WERI-Rb-1 (cell line): Measurements from ENCODE around the gene ASIC2.

Experiments used
- DNase-seq: peaks from one replicate; pipeline ENCODE4 v3.0.0-alpha.2; 2020
- H3K27ac ChIP-seq: fragments of 250-450 bp; sonication (Bioruptor Pico); 2 replicates; pipeline ENCODE4 v1.5.1; 2020; ENCODE audit warnings: mild to moderate bottlenecking, moderate library complexity
- H3K27me3 ChIP-seq: fragments of 250-450 bp; sonication (Bioruptor Pico); 2 replicates; pipeline ENCODE4 v1.5.1; 2021; ENCODE audit warnings: mild to moderate bottlenecking, low read depth, moderate library complexity; ENCODE audit not compliant: insufficient read depth, severe bottlenecking
- H3K36me3 ChIP-seq: fragments of 250-450 bp; sonication (Bioruptor Pico); 2 replicates; pipeline ENCODE4 v1.5.1; 2020; ENCODE audit warnings: mild to moderate bottlenecking, moderate library complexity
- H3K4me3 ChIP-seq: 2 replicates; pipeline ENCODE4 v1.5.1; 2011; ENCODE audit warnings: low read depth, mild to moderate bottlenecking, control low read depth, low read length
- H3K9me3 ChIP-seq: fragments of 250-450 bp; sonication (Bioruptor Pico); 2 replicates; pipeline ENCODE4 v1.5.1; 2021; ENCODE audit warnings: mild to moderate bottlenecking, moderate library complexity; ENCODE audit not compliant: severe bottlenecking
- TF ChIP-seq, protein P1 (sequence below): IDR thresholded peaks from 2 replicates; pipeline ENCODE4 v1.5.1; 2011; ENCODE audit warnings: low read depth, mild to moderate bottlenecking, control low read depth, inconsistent platforms, low read length

The ASIC2 gene

DNA sequence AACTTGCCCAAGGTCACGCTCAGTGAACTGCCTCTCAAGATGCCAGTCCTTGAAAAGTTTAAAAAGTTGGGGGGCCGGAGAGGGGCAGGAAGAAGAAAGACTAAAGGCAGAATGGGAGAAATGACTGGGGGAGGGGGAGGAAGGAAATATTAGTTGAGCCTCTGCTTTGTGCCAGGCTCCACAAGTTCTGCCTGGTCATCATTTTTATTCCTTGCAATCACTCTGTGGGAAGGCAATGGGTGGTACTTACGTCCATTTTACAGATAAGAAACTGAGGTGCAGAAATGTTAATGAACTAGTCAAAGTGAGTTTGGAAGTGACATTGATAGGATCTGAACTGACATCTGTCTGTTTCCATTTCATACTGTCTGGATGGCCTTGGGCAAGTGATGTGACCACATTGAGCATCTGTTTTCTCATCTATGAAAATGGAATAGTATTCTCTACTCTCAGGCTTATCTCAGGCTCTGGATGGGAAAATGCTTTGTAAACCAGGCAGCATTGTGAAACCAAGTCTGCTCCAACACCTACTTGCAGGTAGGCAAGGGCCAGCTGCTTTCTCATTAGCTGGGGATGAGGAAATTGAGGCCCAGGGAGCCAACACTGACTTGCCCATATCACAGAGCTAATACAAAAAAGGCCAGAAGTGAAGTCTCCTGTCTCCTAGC is 19.2 kb downstream of the ASIC2 start:
- Histone ChIP-seq H3K4me3 (no peak overlapping the region), H3K36me3 (no peaks in the 10 kb centered on the region), H3K9me3 (peaks cover 2% of the 10 kb centered on the region), H3K27me3 (peaks cover 35% of the 10 kb centered on the region), H3K27ac (no peak overlapping the region)
- no peak for DNase-seq
- TF ChIP-seq, protein P1, sequence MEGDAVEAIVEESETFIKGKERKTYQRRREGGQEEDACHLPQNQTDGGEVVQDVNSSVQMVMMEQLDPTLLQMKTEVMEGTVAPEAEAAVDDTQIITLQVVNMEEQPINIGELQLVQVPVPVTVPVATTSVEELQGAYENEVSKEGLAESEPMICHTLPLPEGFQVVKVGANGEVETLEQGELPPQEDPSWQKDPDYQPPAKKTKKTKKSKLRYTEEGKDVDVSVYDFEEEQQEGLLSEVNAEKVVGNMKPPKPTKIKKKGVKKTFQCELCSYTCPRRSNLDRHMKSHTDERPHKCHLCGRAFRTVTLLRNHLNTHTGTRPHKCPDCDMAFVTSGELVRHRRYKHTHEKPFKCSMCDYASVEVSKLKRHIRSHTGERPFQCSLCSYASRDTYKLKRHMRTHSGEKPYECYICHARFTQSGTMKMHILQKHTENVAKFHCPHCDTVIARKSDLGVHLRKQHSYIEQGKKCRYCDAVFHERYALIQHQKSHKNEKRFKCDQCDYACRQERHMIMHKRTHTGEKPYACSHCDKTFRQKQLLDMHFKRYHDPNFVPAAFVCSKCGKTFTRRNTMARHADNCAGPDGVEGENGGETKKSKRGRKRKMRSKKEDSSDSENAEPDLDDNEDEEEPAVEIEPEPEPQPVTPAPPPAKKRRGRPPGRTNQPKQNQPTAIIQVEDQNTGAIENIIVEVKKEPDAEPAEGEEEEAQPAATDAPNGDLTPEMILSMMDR = no peak

DNA sequence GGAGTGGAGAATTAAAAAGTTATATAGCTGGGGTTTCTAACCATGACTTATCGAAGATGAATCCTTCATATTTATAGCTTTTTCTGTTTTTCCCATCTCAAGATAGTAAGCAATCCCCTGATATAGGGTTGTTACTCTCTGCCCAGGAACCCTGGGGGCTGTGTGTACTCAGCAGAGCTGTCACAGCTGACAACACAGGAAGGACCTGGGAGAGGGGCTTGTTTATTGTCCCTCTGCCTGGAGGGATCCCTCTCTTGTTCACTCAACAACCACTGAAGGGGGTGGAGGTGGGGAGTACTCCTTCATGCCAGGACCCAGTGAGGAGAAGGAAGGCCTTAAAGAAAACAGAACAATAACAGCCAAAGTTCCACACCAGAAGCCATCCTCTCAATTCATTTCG is 19.8 kb downstream of the ASIC2 start:
- Histone ChIP-seq H3K9me3 (peaks cover 2% of the 10 kb centered on the region), H3K27ac (no peak overlapping the region), H3K27me3 (peaks cover 41% of the 10 kb centered on the region), H3K4me3 (no peak overlapping the region), H3K36me3 (no peaks in the 10 kb centered on the region)
- TF ChIP-seq, protein P1 = no peak
- no peak for DNase-seq

DNA sequence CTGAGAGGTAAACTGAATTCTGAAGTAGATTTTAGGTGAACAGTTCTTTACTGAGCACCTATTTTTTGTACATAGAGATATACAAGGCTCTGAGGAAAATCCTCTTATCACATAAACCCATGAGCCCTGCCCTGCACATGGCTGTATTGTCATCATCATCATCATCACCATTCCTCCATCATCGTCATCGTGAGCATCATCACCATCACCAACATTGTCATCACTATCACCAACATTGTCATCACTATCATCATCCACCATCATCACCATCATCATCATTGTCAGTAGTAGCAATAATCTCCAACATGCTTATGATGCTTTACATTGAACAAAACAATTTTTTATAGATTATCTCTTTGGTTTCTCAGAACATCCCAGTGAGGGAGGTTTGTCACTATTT is 20.7 kb downstream of the ASIC2 start:
- no peaks in the 10 kb centered on the region for H3K36me3 ChIP-seq
- TF ChIP-seq, protein P1 = no peak

DNA sequence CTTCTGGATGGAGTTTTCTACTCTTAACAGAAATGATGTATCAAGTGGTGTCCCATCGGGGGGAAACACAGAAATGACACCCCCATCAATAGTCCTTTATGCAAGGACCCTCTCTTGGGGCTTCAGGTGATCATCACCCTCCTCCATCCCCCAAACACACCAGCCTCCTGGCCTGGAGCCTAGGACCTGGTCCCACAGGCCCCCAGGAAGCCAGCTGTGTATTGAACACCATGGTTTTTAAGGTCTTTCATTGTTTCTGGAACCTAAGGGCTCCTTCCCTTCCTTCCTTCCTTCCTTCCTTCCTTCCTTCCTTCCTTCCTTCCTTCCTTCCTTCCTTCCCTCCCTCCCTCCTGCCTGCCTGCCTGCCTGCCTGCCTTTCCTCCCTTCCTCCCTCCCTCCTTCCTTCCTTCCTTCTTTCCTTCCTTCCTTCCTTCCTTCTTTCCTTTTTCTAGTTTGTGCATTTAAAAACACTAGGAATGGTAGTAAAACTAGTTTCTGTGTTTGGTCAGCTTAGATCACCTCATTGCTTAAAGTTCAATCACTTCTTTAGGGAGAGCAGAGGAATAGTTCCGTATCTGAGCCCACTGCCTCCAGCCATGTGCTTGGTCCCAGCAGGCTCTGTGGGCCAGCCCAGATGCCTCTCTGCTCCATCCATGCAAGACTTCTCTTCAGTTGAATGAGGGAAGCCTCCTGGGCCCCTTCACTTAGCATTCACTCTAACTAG is 23.6 kb downstream of the ASIC2 start:
- TF ChIP-seq, protein P1 = no peak
- Histone ChIP-seq H3K27me3 (peaks cover 57% of the 10 kb centered on the region), H3K9me3 (peaks cover 2% of the 10 kb centered on the region), H3K4me3 (no peak overlapping the region), H3K36me3 (no peaks in the 10 kb centered on the region), H3K27ac (no peak overlapping the region)
- DNase-seq = no peak

More for the DNA sequence above, 20.7 kb downstream of the ASIC2 start:
- Histone ChIP-seq H3K4me3 (no peak overlapping the region), H3K27ac (no peak overlapping the region), H3K27me3 (peaks cover 43% of the 10 kb centered on the region), H3K9me3 (peaks cover 2% of the 10 kb centered on the region)
- no peak for DNase-seq

DNA sequence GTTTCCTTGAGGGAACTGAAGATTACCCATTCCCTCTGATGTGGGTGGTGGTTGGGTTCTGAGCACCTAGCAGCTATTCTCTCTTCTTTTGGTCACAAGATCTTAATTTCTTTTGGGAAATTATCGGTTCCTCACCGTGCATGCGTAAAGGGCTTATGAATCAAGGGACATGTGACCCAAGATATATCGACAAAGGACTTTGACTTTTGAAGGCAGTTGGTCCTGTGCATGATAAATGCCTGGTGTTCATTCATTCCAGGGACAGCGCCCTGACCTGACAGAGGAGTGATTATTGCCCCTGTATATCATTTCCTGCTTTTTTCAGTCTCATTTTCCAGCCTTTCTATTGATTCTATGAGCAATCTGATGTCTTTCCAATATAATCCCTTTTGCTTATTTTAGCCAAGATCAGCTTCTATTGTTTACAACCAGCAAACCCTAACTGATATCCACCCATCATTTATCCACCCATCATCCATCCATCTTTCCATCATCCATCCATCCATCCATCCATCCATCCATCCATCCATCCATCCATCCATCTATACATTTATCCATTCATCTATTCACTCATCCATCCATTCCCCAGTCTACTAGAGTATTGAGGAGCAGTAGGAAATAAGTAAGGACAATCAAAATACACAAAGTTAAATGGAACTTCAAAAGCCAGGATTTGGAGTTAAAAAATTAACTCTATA is 25.1 kb downstream of the ASIC2 start:
- no peak overlapping the region for H3K27ac ChIP-seq

More for the DNA sequence above, 25.1 kb downstream of the ASIC2 start:
- DNase-seq = no peak
- peaks cover 2% of the 10 kb centered on the region for H3K9me3 ChIP-seq
- no peaks in the 10 kb centered on the region for H3K36me3 ChIP-seq
- TF ChIP-seq, protein P1 = no peak
- H3K27me3 ChIP-seq = peaks cover 59% of the 10 kb centered on the region
- H3K4me3 ChIP-seq = no peak overlapping the region
